EH (cell line): ENCODE data around the gene TKTL2.
"Not testable (repeated sequence)": the region's sequence is repeated elsewhere in the genome, so short reads cannot be mapped to it uniquely, and the experiment has no call there.

ENCODE experiments used
- DNase-seq: peaks from one replicate; pipeline ENCODE4 v3.0.0-alpha.2; 2015; ENCODE audit warnings: low read depth

TKTL2 gene

GRCh38 chr4:163447023-163447422, 26.5 kb downstream of the TKTL2 start:
- not testable (repeated sequence) for DNase-seq

- no peak for DNase-seq
Observed at GRCh38 chr4:163440040-163440439, 33.5 kb downstream of the TKTL2 start.
